Esophagus squamous epithelium (tissue), 5 donors: ENCODE data around the gene LAMA1. TPM values are rescaled to one million over a fixed set of nuclear protein-coding genes. Genes with fewer than 3 reads are reported as not detected.

ENCODE experiments used
- DNase-seq: peaks from one replicate; lab custom pipeline; 2025; lab: John Stamatoyannopoulos, UW
- H3K27ac ChIP-seq, 4 donors: fragments of 200-600 bp; sonication (generic); one replicate each; pipeline ENCODE4 v1.5.1; 2016 to 2019; ENCODE audit warnings: mild to moderate bottlenecking in 1 of 4
- H3K27me3 ChIP-seq, 4 donors: fragments of 200-600 bp; sonication (generic); 1 replicate in 3 of 4; 2 replicates in 1 of 4; pipeline versions ENCODE4 v1.5.1 to v1.6.0; 2017 to 2021; ENCODE audit warnings: antibody characterized with exemption in 1 of 4
- H3K36me3 ChIP-seq, 3 donors: fragments of 200-600 bp; sonication (generic); one replicate each; pipeline ENCODE4 v1.5.1; 2016 to 2019
- H3K4me1 ChIP-seq, 3 donors: fragments of 200-600 bp; sonication (generic); one replicate each; pipeline ENCODE4 v1.5.1; 2017 to 2019
- H3K4me3 ChIP-seq, 4 donors: fragments of 200-600 bp; sonication (generic); 1 replicate in 3 of 4; 2 replicates in 1 of 4; pipeline ENCODE4 v1.5.1; 2016 to 2019; ENCODE audit warnings: mild to moderate bottlenecking in 2 of 4, moderate library complexity in 1 of 4
- H3K9me3 ChIP-seq, 3 donors: fragments of 200-600 bp; sonication (generic); one replicate each; pipeline ENCODE4 v1.5.1; 2016 to 2019
- POLR2A ChIP-seq, 4 donors: fragments of 450-650 bp; IDR thresholded peaks; one replicate each; pipeline ENCODE4 v1.6.1; 2017; ENCODE audit warnings: antibody characterized with exemption in 4 of 4, mild to moderate bottlenecking in 4 of 4, moderate library complexity in 3 of 4
- WGBS, 2 donors: methylation state at CpG; one replicate each; pipeline ENCODE4 v1.1.5; 2018; 5-methylcytosine and 5-hydroxymethylcytosine counted together
- intact Hi-C: fragments of 100-400 bp; cut with DNase I; formaldehyde crosslinking; loops from one replicate; pipeline ENCODE4 v1.15.0; 2022
- total RNA-seq, 4 donors: library from RNA; depleted of rRNA; stranded (reverse); fragments of >200 nt; gene quantifications; one replicate each; pipeline ENCODE4 v1.1.0, GENCODE V29; 2016
- TF ChIP-seq, protein P1 (sequence below), 6 experiments: fragments of 450-650 bp in 4 of 6; fragments of 200-600 bp in 2 of 6; sonication (generic) in 2 of 6; IDR thresholded peaks; one replicate each; pipeline ENCODE4 v1.5.1; 2016 to 2019; ENCODE audit warnings: antibody characterized with exemption in 6 of 6, mild to moderate bottlenecking in 4 of 6, moderate library complexity in 4 of 6
- donor health status: DM: yes; HTN: yes; CAD: no.

The LAMA1 gene
- total RNA-seq, 4 donors from 2014 or later, result 0.08 to 2.7 (median 1.6) TPM

DNA sequence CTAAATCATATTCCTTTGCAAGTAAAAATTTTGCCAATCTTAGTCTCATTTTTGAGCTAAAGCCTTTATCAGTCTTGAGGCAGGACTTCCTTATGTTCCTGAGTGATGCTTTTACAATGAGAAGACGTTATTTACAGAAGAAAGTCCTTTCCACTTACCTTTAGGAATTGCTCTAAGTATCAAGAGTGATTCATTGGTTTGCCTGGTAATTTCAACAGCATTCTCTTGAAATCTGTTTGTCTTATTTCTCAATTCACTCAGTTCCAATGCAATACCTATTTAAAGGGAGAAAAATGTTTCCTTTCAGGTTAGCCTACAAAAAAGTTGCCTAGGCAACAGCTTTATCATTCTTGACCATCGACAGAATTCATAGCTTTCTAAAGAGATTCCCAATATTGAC, 137.2 kb downstream of the LAMA1 start:
- 45 to 64% methylated on average over 2 of the region's 2 CpGs for WGBS, 2 donors
- H3K27ac ChIP-seq, result no peak overlapping the region
- H3K36me3 ChIP-seq, result no peaks in the 10 kb centered on the region
- TF ChIP-seq, protein P1, sequence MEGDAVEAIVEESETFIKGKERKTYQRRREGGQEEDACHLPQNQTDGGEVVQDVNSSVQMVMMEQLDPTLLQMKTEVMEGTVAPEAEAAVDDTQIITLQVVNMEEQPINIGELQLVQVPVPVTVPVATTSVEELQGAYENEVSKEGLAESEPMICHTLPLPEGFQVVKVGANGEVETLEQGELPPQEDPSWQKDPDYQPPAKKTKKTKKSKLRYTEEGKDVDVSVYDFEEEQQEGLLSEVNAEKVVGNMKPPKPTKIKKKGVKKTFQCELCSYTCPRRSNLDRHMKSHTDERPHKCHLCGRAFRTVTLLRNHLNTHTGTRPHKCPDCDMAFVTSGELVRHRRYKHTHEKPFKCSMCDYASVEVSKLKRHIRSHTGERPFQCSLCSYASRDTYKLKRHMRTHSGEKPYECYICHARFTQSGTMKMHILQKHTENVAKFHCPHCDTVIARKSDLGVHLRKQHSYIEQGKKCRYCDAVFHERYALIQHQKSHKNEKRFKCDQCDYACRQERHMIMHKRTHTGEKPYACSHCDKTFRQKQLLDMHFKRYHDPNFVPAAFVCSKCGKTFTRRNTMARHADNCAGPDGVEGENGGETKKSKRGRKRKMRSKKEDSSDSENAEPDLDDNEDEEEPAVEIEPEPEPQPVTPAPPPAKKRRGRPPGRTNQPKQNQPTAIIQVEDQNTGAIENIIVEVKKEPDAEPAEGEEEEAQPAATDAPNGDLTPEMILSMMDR (IDR thresholded peaks at IDR 0.05), result no peak
- TF ChIP-seq POLR2A (IDR thresholded peaks at IDR 0.05), result no peak
- H3K9me3 ChIP-seq, result no peaks in the 10 kb centered on the region
- H3K4me1 ChIP-seq, result no peaks in the 10 kb centered on the region
- intact Hi-C loops, result no loop called here
- no peak for DNase-seq
- H3K27me3 ChIP-seq, result no peaks in the 10 kb centered on the region
- H3K4me3 ChIP-seq, result no peak overlapping the region

DNA sequence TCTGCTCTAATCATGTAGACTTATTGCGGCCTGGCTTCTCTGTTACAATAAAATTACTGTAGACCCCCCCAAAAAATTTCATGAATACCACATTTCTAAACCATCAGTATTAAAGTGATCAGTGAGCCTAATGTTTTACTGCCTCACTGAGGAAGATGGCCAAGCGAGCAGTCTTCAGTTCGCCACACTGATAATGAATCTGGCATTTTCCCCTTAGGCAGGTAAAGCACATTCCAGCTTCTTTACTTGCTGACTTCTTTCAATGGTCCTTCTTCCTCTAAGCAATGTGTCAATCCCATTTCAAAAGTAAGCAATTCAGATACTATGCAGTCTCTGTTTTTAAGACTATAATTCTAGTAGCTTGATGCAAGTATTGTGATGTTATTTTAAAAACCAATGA, 137.6 kb downstream of the LAMA1 start:
- H3K4me1 ChIP-seq, result no peaks in the 10 kb centered on the region
- no peak for TF ChIP-seq POLR2A (IDR thresholded peaks at IDR 0.05)
- TF ChIP-seq, protein P1 (IDR thresholded peaks at IDR 0.05), result no peak
- no peaks in the 10 kb centered on the region for H3K9me3 ChIP-seq
- WGBS, 2 donors, result 87 to 95% methylated on average over 3 of the region's 3 CpGs
- H3K36me3 ChIP-seq, result no peaks in the 10 kb centered on the region
- H3K27me3 ChIP-seq, result no peaks in the 10 kb centered on the region
- DNase-seq, result no peak
- intact Hi-C loops, result no loop called here
- H3K4me3 ChIP-seq, result no peak overlapping the region
- no peak overlapping the region for H3K27ac ChIP-seq

DNA sequence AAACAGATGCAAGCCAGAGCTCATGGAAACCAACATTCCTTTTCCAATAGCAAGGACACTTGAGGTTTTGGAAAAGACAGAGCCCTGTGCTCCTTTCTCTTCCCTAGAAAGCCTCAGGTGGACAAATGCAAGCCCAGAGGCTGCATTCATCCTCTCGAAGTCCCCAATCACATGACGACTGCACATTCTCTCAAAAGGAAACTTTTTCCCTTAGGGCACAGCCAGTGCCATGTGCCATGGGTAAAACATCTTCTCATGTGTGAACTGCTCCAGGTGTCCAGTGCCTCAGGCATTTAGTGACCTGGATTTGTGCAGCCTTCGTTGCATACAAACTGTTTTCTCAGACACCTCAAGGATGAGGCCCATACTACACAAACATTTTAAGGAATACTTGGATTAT, 140.7 kb downstream of the LAMA1 start:
- Histone ChIP-seq H3K27ac (no peak overlapping the region), H3K36me3 (no peaks in the 10 kb centered on the region), H3K9me3 (no peaks in the 10 kb centered on the region), H3K4me3 (no peak overlapping the region), H3K27me3 (no peaks in the 10 kb centered on the region), H3K4me1 (no peaks in the 10 kb centered on the region)
- 75 to 87% methylated on average over 3 of the region's 3 CpGs for WGBS, 2 donors
- intact Hi-C loops, result no loop called here
- DNase-seq, result no peak
- TF ChIP-seq, protein P1 (IDR thresholded peaks at IDR 0.05), result no peak
- no peak for TF ChIP-seq POLR2A (IDR thresholded peaks at IDR 0.05)

DNA sequence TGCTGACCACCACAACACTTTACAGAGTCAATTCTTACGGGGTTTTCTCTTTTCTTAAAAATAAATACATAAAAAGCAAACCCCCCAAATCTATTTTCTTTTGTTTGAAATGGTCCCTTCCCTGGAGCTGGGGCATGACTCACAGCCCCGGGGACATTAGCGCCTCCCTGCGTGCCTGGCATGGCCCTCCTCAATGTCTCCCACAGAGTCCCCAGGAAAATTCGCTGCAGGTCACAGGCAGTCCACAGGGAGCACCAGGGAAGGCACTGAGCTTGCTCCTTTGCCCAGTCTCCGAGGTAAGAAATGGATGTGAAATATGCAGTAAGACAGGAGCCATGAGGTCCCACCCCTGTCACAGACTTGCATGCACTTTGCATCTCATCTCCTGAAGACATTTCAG, 142.5 kb downstream of the LAMA1 start:
- Histone ChIP-seq H3K27me3 (no peaks in the 10 kb centered on the region), H3K4me3 (no peak overlapping the region), H3K4me1 (no peaks in the 10 kb centered on the region), H3K36me3 (no peaks in the 10 kb centered on the region), H3K27ac (no peak overlapping the region), H3K9me3 (no peaks in the 10 kb centered on the region)
- 88 to 90% methylated on average over 5 to 6 of the region's 6 CpGs for WGBS, 2 donors
- no peak for DNase-seq
- intact Hi-C loops, result no loop called here
- TF ChIP-seq POLR2A (IDR thresholded peaks at IDR 0.05), result no peak
- TF ChIP-seq, protein P1 (IDR thresholded peaks at IDR 0.05), result no peak

DNA sequence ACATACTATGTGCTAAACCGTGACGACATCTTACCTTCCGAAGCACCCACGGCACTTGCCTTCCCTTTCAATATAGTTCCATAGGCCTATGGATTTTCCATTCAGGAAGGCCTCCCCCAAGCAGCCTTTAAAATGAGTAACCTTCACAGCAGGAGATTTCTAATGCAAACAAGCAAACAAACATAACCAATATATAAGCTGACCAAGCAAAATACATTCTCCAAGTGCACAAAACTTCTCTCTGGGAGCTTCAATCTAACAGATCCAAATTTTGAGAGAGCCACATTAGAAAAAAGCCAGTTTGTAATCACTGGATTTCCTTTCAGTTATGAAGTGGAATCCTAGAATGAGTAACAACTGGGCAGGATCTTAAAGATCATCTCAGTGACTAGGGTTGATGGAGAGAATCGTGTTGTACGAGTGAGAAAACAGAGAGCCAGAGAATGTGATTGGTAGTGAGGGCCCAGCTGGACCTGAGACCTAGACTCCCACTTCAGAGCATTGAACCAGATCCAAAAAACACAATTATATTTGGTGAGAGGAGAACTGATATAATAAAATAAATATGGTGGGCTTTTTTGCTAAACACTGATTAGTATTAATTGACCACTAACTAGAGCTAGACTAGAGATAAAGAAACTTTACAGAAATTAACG, 145.6 kb downstream of the LAMA1 start:
- Histone ChIP-seq H3K4me1 (no peaks in the 10 kb centered on the region), H3K36me3 (no peaks in the 10 kb centered on the region), H3K27ac (no peak overlapping the region), H3K9me3 (no peaks in the 10 kb centered on the region), H3K4me3 (no peak overlapping the region), H3K27me3 (no peaks in the 10 kb centered on the region)
- WGBS, 2 donors, result 87 to 94% methylated on average over 7 of the region's 7 CpGs
- DNase-seq, result no peak
- intact Hi-C loops, result no loop called here
- TF ChIP-seq, protein P1 (IDR thresholded peaks at IDR 0.05), result no peak
- no peak for TF ChIP-seq POLR2A (IDR thresholded peaks at IDR 0.05)
